Prostate gland (tissue), 2 donors: ENCODE data around the gene NUDT22.

Experiments used
- POLR2A ChIP-seq: fragments of 450-650 bp; IDR thresholded peaks from one replicate; pipeline ENCODE4 v1.6.1; 2016; ENCODE audit warnings: antibody characterized with exemption, mild to moderate bottlenecking
- POLR2AphosphoS5 ChIP-seq: sonication (generic); formaldehyde crosslinking; IDR thresholded peaks from one replicate; pipeline ENCODE4 v1.6.1; 2017; ENCODE audit warnings: antibody characterized with exemption
- TF ChIP-seq, protein P1 (sequence below), 4 experiments: fragments of 200-600 bp in 2 of 4; fragments of 450-650 bp in 2 of 4; sonication (generic) in 2 of 4; IDR thresholded peaks; 1 replicate in 3 of 4; 2 replicates in 1 of 4; pipeline ENCODE4 v1.5.1; 2016 to 2019; ENCODE audit warnings: antibody characterized with exemption in 4 of 4, mild to moderate bottlenecking in 2 of 4, moderate library complexity in 2 of 4

- no peak for TF ChIP-seq POLR2A
- TF ChIP-seq, protein P1, sequence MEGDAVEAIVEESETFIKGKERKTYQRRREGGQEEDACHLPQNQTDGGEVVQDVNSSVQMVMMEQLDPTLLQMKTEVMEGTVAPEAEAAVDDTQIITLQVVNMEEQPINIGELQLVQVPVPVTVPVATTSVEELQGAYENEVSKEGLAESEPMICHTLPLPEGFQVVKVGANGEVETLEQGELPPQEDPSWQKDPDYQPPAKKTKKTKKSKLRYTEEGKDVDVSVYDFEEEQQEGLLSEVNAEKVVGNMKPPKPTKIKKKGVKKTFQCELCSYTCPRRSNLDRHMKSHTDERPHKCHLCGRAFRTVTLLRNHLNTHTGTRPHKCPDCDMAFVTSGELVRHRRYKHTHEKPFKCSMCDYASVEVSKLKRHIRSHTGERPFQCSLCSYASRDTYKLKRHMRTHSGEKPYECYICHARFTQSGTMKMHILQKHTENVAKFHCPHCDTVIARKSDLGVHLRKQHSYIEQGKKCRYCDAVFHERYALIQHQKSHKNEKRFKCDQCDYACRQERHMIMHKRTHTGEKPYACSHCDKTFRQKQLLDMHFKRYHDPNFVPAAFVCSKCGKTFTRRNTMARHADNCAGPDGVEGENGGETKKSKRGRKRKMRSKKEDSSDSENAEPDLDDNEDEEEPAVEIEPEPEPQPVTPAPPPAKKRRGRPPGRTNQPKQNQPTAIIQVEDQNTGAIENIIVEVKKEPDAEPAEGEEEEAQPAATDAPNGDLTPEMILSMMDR (IDR thresholded peaks at IDR 0.05) = no peak
- TF ChIP-seq POLR2AphosphoS5 = no peak
Measured at GRCh38 chr11:64263021-64263946, 37.2 kb downstream of the NUDT22 start.
